Left ventricle myocardium inferior (tissue), 1 donor: ENCODE data around the gene TMEM52. TPM values are rescaled to one million over a fixed set of nuclear protein-coding genes. Genes with fewer than 3 reads are reported as not detected.
A peak's percentile ranks its signal among the peaks of the same experiment; 100 is the strongest.
"Not testable (repeated sequence)": the region's sequence is repeated elsewhere in the genome, so short reads cannot be mapped to it uniquely, and the experiment has no call there.

ENCODE experiments used
- DNase-seq: peaks from one replicate; pipeline ENCODE4 v3.0.0-alpha.2; 2020
- H3K27ac ChIP-seq: fragments of 200-600 bp; replicated peaks from 2 replicates; pipeline ENCODE4 v1.8.0; 2021
- H3K27me3 ChIP-seq: fragments of 200-600 bp; 2 replicates; pipeline ENCODE4 v1.8.0; 2021; ENCODE audit warnings: low read depth
- H3K36me3 ChIP-seq: fragments of 200-600 bp; 2 replicates; pipeline ENCODE4 v1.8.0; 2021
- H3K4me1 ChIP-seq: fragments of 200-600 bp; 2 replicates; pipeline ENCODE4 v1.8.0; 2021
- H3K4me3 ChIP-seq: fragments of 200-600 bp; 2 replicates; pipeline ENCODE4 v1.8.0; 2021; ENCODE audit warnings: mild to moderate bottlenecking, moderate library complexity
- H3K9me3 ChIP-seq: fragments of 200-600 bp; replicated peaks from 2 replicates; pipeline ENCODE4 v1.8.0; 2021
- intact Hi-C: fragments of 100-400 bp; cut with micrococcal nuclease; formaldehyde crosslinking; loops from one replicate; pipeline ENCODE4 v1.11.0; 2022
- total RNA-seq: library from RNA; stranded (reverse); fragmentation: NEBNext Ultra II Directional; extraction: Animal tissue kit (Norgen Biotek cat#: 25700); gene quantifications from one replicate; pipeline ENCODE4 v1.2.1, GENCODE V29; 2021
- TF ChIP-seq, protein P1 (sequence below): fragments of 200-600 bp; IDR thresholded peaks from 2 replicates; pipeline ENCODE4 v1.8.0; 2021; ENCODE audit warnings: antibody characterized with exemption, mild to moderate bottlenecking, borderline replicate concordance
- donor health status: DM: no; HTN: yes; CAD: no; lungs with severe emphysema.

Gene TMEM52
- total RNA-seq, 1 donor from 2014 or later, result 0.47 TPM

DNA sequence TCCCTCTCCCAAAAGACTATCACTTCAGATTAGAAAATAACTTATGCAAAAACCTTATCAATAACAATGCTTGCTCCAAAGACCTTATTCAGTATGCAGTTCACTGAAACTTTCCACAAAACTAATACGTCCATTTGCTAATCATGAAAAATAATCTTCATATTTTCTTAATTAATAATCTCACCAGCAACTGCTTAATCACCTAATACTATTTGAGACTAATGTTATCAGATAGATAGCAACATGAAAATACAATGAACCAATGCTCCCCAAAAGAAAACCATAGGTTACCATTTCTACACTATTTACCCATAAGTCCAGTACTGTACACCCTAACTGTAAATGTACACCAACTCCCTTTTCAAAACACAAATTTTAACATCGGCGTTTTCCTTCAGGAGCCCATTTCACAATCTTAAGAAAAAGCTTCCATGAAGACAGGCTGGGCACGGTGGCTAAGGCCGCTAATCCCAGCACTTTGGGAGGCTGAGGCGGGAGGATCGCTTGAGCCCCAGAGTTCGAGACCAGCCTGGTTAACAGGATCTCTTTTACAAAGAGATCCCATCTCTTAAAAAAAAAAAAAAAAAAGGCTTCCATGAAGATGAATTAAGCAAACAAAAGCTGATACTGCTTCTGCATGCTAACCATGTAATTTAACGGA is 29.9 kb downstream of the TMEM52 start:
- TF ChIP-seq, protein P1, sequence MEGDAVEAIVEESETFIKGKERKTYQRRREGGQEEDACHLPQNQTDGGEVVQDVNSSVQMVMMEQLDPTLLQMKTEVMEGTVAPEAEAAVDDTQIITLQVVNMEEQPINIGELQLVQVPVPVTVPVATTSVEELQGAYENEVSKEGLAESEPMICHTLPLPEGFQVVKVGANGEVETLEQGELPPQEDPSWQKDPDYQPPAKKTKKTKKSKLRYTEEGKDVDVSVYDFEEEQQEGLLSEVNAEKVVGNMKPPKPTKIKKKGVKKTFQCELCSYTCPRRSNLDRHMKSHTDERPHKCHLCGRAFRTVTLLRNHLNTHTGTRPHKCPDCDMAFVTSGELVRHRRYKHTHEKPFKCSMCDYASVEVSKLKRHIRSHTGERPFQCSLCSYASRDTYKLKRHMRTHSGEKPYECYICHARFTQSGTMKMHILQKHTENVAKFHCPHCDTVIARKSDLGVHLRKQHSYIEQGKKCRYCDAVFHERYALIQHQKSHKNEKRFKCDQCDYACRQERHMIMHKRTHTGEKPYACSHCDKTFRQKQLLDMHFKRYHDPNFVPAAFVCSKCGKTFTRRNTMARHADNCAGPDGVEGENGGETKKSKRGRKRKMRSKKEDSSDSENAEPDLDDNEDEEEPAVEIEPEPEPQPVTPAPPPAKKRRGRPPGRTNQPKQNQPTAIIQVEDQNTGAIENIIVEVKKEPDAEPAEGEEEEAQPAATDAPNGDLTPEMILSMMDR, result no peak
- Histone ChIP-seq H3K27me3 (no peaks in the 10 kb centered on the region), H3K4me1 (peaks cover 82% of the 10 kb centered on the region), H3K4me3 (peak overlapping the region; percentile 96), H3K9me3 (no peaks in the 10 kb centered on the region), H3K36me3 (no peaks in the 10 kb centered on the region), H3K27ac (peak overlapping the region; percentile 97)
- intact Hi-C loops, result no loop called here
- no peak for DNase-seq

GRCh38 chr1:1883890-1884289 is 35.2 kb downstream of the TMEM52 start:
- intact Hi-C loops, H3K27me3 ChIP-seq, DNase-seq, H3K36me3 ChIP-seq, H3K4me3 ChIP-seq, H3K9me3 ChIP-seq: not testable (repeated sequence)
- Histone ChIP-seq H3K27ac (peak overlapping the region; percentile 28), H3K4me1 (peaks cover 97% of the 10 kb centered on the region)

DNA sequence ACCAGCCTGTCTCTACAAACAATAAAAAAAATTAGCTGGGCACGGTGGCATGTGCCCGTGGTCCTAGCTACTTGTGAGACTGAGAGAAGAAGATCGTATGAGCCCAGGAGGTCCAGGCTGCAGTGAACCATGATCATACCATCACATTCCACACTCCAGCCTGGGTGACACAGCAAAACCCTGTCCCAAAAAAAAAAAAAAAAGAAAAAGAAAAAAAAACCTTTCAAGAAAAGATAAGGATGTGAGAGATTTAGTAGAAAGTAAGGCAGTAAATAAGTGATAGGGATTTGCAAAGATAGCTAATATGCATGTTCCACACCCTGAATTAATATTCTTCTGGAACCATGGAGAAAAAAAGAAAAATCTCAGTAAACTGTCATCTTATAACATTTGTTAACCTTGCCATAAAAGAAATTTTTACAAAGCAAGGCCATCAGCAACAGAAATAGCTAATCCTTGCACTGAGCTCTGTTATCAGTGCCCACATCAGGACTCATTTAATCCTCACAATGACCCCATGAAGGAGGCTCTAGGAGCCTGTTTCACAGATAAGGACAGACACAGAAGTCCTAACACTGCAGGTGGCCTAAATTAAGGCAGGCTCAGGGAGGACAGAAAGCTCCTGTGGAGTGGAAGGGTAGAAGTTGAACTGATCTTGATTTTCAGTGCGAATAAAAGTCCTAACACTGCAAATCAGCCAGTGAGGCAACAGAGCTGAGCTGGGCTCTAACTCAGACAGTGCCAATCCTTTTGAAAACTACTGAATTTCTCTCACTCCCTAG is 35.8 kb downstream of the TMEM52 start:
- TF ChIP-seq, protein P1, result no peak
- peaks cover 97% of the 10 kb centered on the region for H3K4me1 ChIP-seq
- peaks cover 4% of the 10 kb centered on the region for H3K36me3 ChIP-seq
- H3K27ac ChIP-seq, result peak overlapping the region; percentile 28
- DNase-seq, result no peak
- intact Hi-C loops, result no loop called here
- H3K4me3 ChIP-seq, result no peak overlapping the region
- no peaks in the 10 kb centered on the region for H3K27me3 ChIP-seq
- H3K9me3 ChIP-seq, result no peaks in the 10 kb centered on the region

DNA sequence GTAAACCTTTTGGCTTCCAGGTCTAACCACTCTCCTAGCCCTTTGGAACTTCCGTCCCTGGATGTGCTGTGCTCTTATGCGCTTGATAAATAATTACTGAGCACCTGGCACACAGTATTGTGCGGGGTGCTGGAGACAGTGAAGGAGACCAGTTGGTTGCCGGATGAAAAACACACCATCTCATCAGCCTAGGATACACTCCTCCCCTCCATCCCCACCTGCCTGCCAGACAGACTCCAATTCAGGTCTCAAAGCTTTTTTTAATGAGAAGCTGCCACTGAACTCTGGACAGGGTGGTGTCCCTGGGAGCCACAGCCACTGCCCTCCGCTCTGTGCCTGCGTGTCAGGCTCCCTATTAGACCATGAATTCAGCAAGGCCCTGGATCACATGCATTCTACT is 37.4 kb downstream of the TMEM52 start:
- H3K27me3 ChIP-seq, result no peaks in the 10 kb centered on the region
- peaks cover 4% of the 10 kb centered on the region for H3K36me3 ChIP-seq
- intact Hi-C loops, result no loop called here
- DNase-seq, result no peak
- H3K27ac ChIP-seq, result peak overlapping the region; percentile 3
- no peaks in the 10 kb centered on the region for H3K9me3 ChIP-seq
- no peak overlapping the region for H3K4me3 ChIP-seq
- peaks cover 97% of the 10 kb centered on the region for H3K4me1 ChIP-seq
- TF ChIP-seq, protein P1, result no peak

GRCh38 chr1:1880617-1881312 is 38.3 kb downstream of the TMEM52 start:
- intact Hi-C loops, result no loop called here
- Histone ChIP-seq H3K27ac (no peak overlapping the region), H3K9me3 (no peaks in the 10 kb centered on the region), H3K4me1 (peaks cover 97% of the 10 kb centered on the region), H3K27me3 (no peaks in the 10 kb centered on the region), H3K36me3 (peaks cover 4% of the 10 kb centered on the region), H3K4me3 (no peak overlapping the region)
- no peak for DNase-seq
- TF ChIP-seq, protein P1, result no peak

DNA sequence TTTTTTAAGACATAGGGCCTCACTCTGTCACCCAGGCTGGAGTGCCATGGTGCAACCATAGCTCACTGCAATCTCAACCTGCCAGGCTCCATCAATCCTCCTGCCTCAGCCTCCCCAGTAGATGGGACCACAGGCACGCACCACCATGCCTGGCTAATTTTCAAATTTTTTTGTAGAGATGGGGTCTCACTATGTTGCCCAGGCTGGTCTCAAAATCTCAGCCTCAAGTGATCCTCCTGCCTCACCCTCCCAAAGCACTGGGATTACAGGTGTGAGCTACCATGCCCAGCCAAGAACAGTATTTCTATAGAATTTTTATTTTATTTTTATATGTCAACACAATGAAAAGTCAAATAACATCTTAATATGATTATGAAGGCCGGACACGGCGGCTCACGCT is 39.1 kb downstream of the TMEM52 start:
- TF ChIP-seq, protein P1, result no peak
- Histone ChIP-seq H3K4me3 (no peak overlapping the region), H3K27ac (no peak overlapping the region), H3K27me3 (no peaks in the 10 kb centered on the region), H3K9me3 (no peaks in the 10 kb centered on the region), H3K36me3 (peaks cover 4% of the 10 kb centered on the region), H3K4me1 (peaks cover 99% of the 10 kb centered on the region)
- DNase-seq, result no peak
- intact Hi-C loops, result no loop called here
